NCI-H2107 treated with DMSO at 0.1 percent for 48 hours (cell line): ENCODE measurements around the gene FDXACB1.
A peak's percentile ranks its signal among the peaks of the same experiment; 100 is the strongest.

Source experiments
- DNase-seq: peaks from one replicate; lab custom pipeline; 2025; ENCODE audit not compliant: unreplicated experiment; lab: John Stamatoyannopoulos, UW

FDXACB1 gene

GRCh38 chr11:111845276-111846028, 33.5 kb downstream of the FDXACB1 start:
- no peak for DNase-seq

- no peak for DNase-seq
These were observed 35.3 kb downstream of the FDXACB1 start for GRCh38 chr11:111843661-111844060.

- DNase-seq, result peak; percentile 58
These were observed 37.5 kb downstream of the FDXACB1 start for GRCh38 chr11:111841370-111842053.

GRCh38 chr11:111840143-111840542, 38.8 kb downstream of the FDXACB1 start:
- no peak for DNase-seq

- no peak for DNase-seq
These were observed 40.9 kb downstream of the FDXACB1 start for GRCh38 chr11:111838054-111838453.

- DNase-seq, result no peak
These were observed 41.5 kb downstream of the FDXACB1 start for GRCh38 chr11:111837366-111837891.

- DNase-seq, result no peak
These were observed 42.2 kb downstream of the FDXACB1 start for GRCh38 chr11:111836721-111837120.

- DNase-seq, result no peak
These were observed 42.8 kb downstream of the FDXACB1 start for GRCh38 chr11:111836162-111836561.

GRCh38 chr11:111835665-111836064, 43.3 kb downstream of the FDXACB1 start:
- no peak for DNase-seq

GRCh38 chr11:111834432-111835163, 44.4 kb downstream of the FDXACB1 start:
- DNase-seq, result no peak

GRCh38 chr11:111833524-111833923, 45.4 kb downstream of the FDXACB1 start:
- no peak for DNase-seq

- DNase-seq, result no peak
These were observed 49.6 kb downstream of the FDXACB1 start for GRCh38 chr11:111829185-111829968.

GRCh38 chr11:111826322-111826950, 52.5 kb downstream of the FDXACB1 start:
- DNase-seq, result no peak
